ENCODE results near the gene PDE3A. TPM values are rescaled to one million over a fixed set of nuclear protein-coding genes. Genes with fewer than 3 reads are reported as not detected.

Gene PDE3A
- total RNA-seq, 1 experiment from 2014 or later = 19.9 TPM

DNA sequence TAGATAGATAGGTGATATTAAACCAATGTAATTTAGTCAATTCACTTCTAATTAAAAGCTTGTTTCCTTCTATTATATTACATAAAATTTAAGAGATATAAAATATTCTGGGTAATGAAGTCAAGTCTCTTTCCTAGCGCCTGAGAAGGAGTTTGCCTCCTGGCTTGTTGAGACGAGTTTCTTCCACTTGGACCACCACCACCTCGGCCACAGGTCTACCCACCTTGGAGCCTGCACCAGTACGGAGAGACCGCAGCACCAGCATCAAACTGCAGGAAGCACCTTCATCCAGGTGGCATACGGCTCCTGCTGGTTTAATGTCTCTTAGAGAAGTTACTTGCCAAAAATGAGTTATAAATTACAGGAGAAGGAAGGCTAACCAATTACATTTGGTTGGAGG, 247.8 kb downstream of the PDE3A start:
- H3K9me3 Mint-ChIP-seq (ENCODE audit: low read depth, unreplicated experiment) = no peaks in the 10 kb centered on the region
- no peak overlapping the region for H3K27ac Mint-ChIP-seq (ENCODE audit: unreplicated experiment)
- TF ChIP-seq, protein P1, sequence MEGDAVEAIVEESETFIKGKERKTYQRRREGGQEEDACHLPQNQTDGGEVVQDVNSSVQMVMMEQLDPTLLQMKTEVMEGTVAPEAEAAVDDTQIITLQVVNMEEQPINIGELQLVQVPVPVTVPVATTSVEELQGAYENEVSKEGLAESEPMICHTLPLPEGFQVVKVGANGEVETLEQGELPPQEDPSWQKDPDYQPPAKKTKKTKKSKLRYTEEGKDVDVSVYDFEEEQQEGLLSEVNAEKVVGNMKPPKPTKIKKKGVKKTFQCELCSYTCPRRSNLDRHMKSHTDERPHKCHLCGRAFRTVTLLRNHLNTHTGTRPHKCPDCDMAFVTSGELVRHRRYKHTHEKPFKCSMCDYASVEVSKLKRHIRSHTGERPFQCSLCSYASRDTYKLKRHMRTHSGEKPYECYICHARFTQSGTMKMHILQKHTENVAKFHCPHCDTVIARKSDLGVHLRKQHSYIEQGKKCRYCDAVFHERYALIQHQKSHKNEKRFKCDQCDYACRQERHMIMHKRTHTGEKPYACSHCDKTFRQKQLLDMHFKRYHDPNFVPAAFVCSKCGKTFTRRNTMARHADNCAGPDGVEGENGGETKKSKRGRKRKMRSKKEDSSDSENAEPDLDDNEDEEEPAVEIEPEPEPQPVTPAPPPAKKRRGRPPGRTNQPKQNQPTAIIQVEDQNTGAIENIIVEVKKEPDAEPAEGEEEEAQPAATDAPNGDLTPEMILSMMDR (IDR thresholded peaks at IDR 0.05; ENCODE audit: unreplicated experiment) = no peak
- BruUV-seq (replicated peaks) = no TSS peak
- intact Hi-C loops (cut with micrococcal nuclease; ENCODE audit: unreplicated experiment) = no loop called here
- CTCF ChIA-PET = no interaction called here
- no peak overlapping the region for H3K4me3 Mint-ChIP-seq (ENCODE audit: low read depth, unreplicated experiment)
- no peaks in the 10 kb centered on the region for H3K36me3 Mint-ChIP-seq (ENCODE audit: insufficient read depth, unreplicated experiment)
- DNase-seq = no peak
- no peaks in the 10 kb centered on the region for H3K27me3 Mint-ChIP-seq (ENCODE audit: unreplicated experiment)
- H3K4me1 Mint-ChIP-seq (ENCODE audit: low read depth, unreplicated experiment) = no peaks in the 10 kb centered on the region

DNA sequence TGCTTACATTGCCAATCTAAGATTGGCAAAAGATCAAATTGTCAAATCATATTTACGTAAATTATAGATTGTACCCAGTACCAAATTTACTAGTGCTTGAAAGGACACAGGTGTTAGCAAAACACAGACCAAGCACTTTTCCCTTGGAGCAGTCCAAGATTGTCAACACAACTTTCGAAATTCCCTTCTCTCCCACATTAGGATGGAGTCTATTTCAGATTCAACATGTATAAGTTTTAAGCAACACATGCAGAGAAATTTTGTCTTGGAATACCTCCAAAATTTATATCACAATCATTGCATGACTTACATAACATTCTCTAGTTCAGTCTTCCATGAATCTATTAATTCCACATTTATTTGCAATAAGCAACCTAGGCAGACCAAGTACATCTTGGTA, 251.9 kb downstream of the PDE3A start:
- Mint-ChIP-seq H3K4me1 (ENCODE audit: low read depth, unreplicated experiment) (no peaks in the 10 kb centered on the region), H3K36me3 (ENCODE audit: insufficient read depth, unreplicated experiment) (no peaks in the 10 kb centered on the region), H3K27ac (ENCODE audit: unreplicated experiment) (no peak overlapping the region), H3K4me3 (ENCODE audit: low read depth, unreplicated experiment) (no peak overlapping the region), H3K27me3 (ENCODE audit: unreplicated experiment) (no peaks in the 10 kb centered on the region), H3K9me3 (ENCODE audit: low read depth, unreplicated experiment) (no peaks in the 10 kb centered on the region)
- intact Hi-C loops (cut with micrococcal nuclease; ENCODE audit: unreplicated experiment) = no loop called here
- no peak for DNase-seq
- CTCF ChIA-PET = no interaction called here
- BruUV-seq (replicated peaks) = no TSS peak
- TF ChIP-seq, protein P1 (IDR thresholded peaks at IDR 0.05; ENCODE audit: unreplicated experiment) = no peak

DNA sequence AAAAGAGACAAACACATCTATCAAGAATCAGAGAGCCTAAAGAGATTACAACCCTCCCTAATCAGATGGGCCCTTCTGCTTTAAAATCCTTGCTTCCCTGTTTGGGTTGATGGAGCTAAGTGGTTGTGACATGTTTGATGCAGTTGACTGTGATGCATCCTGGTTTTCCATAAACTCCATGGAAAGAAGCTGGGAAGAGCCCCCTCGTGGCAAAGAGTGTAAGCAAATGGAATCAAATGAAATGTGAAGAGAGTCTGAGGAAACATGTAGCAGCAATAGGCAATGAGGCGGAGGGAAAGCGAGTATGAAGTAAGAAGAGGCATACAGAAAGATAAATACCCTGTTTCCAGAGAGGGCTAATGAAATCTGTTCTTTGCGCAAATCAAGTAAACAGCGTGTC, 256.4 kb downstream of the PDE3A start:
- Mint-ChIP-seq H3K27me3 (ENCODE audit: unreplicated experiment) (no peaks in the 10 kb centered on the region), H3K36me3 (ENCODE audit: insufficient read depth, unreplicated experiment) (no peaks in the 10 kb centered on the region), H3K4me1 (ENCODE audit: low read depth, unreplicated experiment) (peaks cover 8% of the 10 kb centered on the region), H3K27ac (ENCODE audit: unreplicated experiment) (no peak overlapping the region), H3K4me3 (ENCODE audit: low read depth, unreplicated experiment) (no peak overlapping the region), H3K9me3 (ENCODE audit: low read depth, unreplicated experiment) (no peaks in the 10 kb centered on the region)
- TF ChIP-seq, protein P1 (IDR thresholded peaks at IDR 0.05; ENCODE audit: unreplicated experiment) = no peak
- peak; percentile 4 for DNase-seq
- CTCF ChIA-PET = interaction anchor here (0.6 to 0.9 kb wide), 2 partner anchors 131 to 701 kb away, joined by 3 read pairs; no protein-coding TSS in a partner anchor
- no TSS peak for BruUV-seq (replicated peaks)
- intact Hi-C loops (cut with micrococcal nuclease; ENCODE audit: unreplicated experiment) = no loop called here

DNA sequence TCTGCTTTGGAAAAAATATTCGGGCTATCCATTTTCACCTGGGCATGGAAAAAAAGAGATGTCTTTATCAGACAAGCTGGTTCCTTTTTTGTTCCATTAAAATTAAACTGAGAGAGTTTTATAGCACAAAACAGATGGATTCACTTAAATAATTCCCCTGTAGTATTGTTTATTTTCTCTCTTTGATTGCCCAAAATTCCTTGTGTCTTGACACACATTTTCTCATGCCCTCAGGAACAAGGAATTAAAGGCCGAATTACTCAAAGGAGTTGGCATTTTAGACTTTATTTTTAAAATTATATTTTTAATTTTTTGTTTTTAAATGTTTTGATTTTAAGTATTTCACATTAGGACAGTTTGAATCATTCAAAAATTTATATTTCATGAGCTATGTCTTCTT, 257.2 kb downstream of the PDE3A start:
- Mint-ChIP-seq H3K4me1 (ENCODE audit: low read depth, unreplicated experiment) (peaks cover 13% of the 10 kb centered on the region), H3K4me3 (ENCODE audit: low read depth, unreplicated experiment) (no peak overlapping the region), H3K36me3 (ENCODE audit: insufficient read depth, unreplicated experiment) (no peaks in the 10 kb centered on the region), H3K9me3 (ENCODE audit: low read depth, unreplicated experiment) (no peaks in the 10 kb centered on the region), H3K27ac (ENCODE audit: unreplicated experiment) (no peak overlapping the region), H3K27me3 (ENCODE audit: unreplicated experiment) (no peaks in the 10 kb centered on the region)
- intact Hi-C loops (cut with micrococcal nuclease; ENCODE audit: unreplicated experiment) = no loop called here
- BruUV-seq (replicated peaks) = no TSS peak
- no peak for DNase-seq
- CTCF ChIA-PET = interaction anchor here (0.9 kb wide), 1 partner anchor 132 kb away, joined by 3 read pairs; no protein-coding TSS in a partner anchor
- TF ChIP-seq, protein P1 (IDR thresholded peaks at IDR 0.05; ENCODE audit: unreplicated experiment) = no peak
